ENCODE data around the gene VPS18.

The VPS18 gene

DNA sequence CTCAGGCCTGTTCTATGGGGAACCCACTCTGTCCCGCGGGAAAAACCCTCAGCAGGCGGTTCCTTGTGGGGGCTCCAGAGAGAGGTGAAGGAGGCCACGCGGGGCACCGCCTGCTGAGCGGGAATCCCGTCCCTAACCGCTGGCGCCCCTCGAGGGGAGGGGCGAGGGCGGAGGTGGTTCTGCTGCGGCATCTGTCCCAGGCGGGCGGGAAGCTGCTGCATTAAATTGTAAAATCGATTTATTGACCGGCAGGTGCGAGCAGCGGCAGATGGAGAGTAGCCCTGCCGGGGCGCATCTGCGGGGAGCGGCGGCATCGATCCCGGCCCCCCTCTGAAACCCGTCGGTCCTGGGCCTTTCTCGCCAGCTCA lies 31.2 kb downstream of the VPS18 start:
- no peak for DNase-seq (ENCODE audit: low spot score)

DNA sequence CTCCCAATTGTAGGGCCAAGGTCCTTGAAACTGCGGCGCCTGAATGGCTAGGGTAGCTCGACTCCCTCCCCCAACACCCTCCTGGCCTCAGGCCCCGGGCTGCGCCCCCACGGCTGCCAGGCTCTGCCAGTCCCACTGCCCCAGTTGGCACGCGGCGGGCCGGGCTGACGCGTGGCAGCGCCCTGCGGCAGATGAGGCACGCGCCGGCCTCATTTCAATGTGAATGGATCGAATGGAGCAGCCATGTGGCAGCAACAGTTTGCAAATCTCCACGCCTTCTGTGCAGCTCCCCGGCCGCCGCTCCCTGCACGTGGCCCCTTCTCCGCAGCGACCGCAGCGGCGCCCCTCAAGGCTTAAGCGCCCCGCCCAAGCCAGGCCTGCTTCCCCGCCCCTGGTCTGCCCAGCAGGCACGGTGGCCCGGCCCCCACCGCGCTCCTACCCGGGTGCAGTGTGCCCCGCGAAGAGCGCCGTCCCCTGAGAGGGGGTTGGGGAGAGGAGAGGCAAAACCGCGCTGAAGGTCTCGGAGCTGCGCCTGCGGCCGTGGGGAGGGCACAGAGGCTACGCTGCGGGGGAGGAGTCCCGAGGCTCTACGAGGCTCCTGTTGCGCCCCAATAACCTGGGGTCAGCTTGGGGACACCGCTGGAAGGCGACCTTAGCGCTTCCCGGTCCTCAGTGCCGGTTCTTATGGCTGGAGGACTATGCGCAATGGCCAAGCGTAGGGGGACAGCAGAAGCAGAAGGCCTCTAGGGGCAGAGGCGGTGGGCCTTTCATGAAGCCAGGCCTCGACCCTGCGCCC lies 31.8 kb downstream of the VPS18 start:
- DNase-seq (ENCODE audit: low spot score): no peak

DNA sequence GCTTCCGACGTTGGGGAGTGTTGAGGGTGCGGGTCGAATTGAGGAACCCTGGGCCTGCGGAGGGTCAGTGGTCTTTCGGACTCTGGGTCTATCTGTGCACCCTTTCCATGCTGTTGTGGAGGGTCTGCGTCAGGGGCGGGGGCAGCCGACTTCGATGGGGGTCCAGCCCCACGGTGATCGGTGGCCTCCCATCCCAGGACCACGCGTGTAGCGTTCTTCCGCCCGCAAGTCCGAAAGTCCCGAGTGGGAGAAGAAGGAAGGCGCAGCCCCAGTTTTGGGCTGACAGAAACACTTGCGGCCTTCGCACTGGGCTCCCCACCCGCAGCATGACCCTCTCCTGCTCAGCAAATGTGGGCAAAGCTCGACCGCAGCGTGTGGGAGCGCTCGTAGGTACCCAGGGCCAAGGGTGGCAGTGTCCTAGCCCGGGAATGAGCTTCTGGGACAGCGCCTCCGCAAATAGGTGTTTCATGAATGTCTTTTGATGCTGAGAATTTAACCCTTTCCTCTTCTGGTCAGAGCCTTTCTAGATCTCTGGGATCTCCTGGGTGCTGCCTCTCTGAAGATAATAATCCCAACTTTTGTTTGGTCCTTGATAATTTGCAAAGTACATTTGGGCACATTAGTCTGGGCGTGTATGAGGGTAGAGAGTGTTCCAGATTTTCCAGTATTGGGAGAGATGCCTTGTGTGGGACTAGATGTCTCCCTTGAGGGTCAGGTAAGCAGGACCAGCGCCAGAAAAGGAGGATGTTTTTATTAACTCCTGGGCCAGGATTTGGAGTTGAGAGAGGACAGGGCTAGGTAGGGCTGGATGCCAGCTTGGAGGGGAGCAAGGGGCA lies 32.6 kb downstream of the VPS18 start:
- no peak for DNase-seq (ENCODE audit: low spot score)

GRCh38 chr15:40927495-40927872 lies 33.2 kb downstream of the VPS18 start:
- no peak for DNase-seq (ENCODE audit: low spot score)

DNA sequence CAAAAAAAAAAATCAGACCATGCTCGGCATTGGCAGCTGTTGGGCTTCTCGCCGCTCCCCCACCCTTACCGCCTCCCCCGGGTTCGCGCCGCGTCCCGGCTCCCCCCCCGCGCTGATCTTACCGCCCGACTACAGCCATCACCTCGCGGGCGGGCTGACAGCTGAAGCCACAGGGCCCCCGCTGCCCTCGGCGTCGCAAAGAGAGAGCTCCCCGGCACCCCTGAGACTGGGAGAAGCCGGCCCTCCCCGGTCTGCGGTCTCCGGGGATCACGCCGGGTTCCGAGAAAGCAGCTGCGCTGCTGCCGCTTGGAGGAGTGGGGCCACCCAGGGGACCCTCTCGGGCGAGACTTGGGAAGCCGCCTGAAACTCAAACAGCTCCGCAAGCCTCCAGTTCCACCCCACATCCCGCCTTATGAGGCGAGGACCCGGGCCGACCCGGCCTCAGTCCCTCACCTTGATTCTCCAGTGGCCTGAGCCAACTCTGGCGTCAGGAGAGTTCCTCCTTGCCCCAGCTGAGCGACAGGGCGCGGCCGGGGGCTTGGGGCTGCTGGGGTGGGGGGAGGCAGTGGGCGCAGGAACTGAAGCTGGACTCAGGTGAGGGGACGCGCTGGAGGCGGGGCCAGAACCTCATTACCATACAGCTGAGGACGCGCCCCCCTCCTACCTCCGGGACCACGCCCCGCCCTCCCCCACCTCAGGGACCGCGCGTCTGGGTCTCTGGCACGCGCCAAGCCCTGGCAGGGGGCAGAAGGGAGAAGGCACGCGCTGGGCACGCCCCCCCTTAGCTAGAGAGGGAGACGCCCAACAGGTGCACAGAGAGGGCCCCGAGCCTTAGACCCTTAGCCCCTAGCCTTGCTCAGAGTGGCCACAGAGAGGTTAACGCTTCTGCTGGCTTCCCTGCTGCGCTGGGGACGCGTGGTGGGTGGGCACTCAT lies 33.9 kb downstream of the VPS18 start:
- no peak for DNase-seq (ENCODE audit: low spot score)

DNA sequence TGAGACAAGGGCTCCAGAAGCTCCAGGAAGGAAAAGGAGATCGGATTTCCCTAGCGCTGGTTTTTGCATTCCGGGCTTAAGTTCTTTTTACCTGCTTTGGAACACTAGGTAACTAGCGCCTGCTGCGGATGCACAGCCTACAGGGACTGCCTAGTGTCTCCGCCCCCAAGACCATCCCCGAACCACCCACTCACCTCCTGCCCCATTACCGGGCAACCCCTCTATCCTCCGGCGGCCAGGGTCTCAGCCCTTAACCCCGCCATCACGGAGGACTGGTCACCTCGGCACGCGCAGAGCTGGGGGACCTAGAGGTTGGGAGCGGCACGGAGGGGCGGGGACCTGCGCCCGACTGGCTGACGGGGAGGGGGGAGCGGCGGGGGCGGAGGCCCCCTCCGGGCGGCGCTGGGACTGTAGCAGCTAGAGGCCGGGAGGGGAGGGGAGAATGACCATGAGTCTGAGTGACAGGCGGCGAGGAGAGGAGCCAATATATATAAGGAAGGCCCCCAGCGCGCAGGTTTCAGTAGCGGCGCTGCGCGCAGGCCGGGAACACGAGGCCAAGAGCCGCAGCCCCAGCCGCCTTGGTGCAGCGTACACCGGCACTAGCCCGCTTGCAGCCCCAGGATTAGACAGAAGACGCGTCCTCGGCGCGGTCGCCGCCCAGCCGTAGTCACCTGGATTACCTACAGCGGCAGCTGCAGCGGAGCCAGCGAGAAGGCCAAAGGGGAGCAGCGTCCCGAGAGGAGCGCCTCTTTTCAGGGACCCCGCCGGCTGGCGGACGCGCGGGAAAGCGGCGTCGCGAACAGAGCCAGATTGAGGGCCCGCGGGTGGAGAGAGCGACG lies 34.8 kb downstream of the VPS18 start, which contains the start of gene DLL4:
TSS of gene DLL4 (plus strand) at position 520 of the 839 bp plus-strand sequence. CDS start 329 bp downstream, outside the sequence.
- no peak for DNase-seq (ENCODE audit: low spot score)

DNA sequence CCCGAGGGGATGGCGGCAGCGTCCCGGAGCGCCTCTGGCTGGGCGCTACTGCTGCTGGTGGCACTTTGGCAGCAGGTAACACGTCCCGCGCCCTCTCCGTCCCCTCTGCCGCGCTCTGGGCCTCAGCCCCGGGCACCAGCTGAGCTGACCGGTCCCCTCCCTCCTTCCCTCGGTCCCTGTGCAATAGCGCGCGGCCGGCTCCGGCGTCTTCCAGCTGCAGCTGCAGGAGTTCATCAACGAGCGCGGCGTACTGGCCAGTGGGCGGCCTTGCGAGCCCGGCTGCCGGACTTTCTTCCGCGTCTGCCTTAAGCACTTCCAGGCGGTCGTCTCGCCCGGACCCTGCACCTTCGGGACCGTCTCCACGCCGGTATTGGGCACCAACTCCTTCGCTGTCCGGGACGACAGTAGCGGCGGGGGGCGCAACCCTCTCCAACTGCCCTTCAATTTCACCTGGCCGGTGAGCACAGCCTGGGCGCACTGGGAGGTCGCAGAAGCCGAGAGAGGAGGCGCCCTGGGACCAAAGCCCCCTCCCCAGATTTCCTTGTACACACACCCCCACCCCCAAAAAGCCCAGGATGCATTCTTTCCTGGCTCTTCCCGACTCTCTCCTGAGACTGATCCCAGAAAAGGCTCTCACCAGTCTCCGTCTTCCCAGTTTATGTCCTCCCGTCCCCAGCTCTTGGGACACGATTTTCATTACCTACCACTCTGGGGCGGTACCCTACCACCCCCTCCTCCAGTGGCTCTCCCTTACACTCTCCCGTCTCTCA lies 35.6 kb downstream of the VPS18 start:
- DNase-seq (ENCODE audit: low spot score): no peak

- no peak for DNase-seq (ENCODE audit: low spot score)
Observed at GRCh38 chr15:40930430-40931299, 36.4 kb downstream of the VPS18 start.

- DNase-seq (ENCODE audit: low spot score): no peak
Observed at GRCh38 chr15:40931300-40932142, 37.3 kb downstream of the VPS18 start.

GRCh38 chr15:40932156-40932555 lies 37.9 kb downstream of the VPS18 start:
- DNase-seq (ENCODE audit: low spot score): no peak

DNA sequence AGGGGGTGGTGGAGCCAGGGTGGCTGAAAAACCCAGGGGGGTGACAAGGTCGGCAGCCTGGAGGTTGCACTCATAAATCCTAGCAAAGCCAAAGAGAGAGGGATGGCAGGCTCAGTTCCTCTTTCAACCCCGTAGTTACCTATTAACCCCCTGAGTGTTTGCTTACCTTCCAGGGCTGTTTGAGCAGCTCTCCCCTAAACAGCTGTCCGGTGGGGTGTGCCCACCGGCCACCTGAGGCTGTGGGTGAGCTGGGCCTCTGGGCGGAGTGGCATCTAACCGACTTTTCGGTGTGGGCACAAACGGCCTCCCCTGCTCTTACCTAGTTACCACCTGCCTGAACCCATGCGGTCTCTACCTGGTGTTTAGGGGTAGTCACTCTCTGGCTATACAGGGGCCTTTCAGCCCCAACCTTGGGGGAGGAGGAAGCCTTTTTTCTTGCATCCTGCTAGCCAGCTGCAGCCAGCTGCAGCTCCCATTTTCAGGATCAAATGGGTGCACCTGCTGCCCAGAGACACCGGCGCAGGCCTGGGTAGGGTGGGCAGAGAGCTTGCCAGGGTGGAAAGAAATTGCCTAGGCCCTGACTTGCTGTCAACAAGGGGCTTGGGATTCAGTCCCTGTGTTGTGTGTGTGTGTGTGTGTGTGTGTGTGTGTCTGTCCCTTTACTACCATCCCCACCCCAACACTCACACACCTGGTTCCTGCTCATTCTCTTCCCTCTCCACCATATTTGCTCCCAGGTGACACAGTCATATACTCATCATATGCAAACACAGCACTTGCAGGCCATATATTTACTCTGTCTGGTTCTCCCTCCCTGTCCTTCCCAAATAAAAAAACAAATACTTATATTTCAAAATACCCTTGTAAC lies 38.6 kb downstream of the VPS18 start:
- no peak for DNase-seq (ENCODE audit: low spot score)

DNA sequence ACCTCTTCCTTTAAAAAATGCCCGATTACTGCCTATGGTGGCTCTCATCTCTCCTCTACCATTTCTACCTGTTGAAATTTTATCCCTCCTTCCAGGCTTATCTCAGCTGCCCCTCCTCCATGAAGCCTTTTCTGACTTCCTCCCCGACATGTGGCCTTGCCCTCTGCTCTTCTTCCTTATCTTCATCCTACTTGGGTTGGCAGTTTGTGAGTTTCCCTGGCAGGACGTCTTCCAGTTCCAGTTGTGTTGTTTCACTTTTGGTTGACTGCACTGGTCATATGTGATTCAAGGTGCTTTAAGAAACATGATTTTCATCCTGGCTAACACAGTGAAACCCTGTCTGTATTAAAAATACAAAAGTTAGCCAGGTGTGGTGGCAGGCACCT lies 39.3 kb downstream of the VPS18 start:
- DNase-seq (ENCODE audit: low spot score): no peak

DNA sequence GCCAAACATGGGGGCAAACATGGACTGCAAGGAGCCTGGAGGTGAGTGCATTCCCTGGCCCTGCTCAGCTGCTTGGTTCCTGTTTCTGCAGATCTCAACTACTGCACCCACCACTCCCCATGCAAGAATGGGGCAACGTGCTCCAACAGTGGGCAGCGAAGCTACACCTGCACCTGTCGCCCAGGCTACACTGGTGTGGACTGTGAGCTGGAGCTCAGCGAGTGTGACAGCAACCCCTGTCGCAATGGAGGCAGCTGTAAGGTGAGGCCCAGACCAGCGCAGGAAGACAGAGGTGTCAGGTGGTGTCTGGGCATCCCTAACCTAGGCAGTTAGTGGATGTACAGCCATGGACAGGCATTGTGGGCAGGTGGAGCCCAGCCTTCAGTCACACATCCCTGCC lies 40.2 kb downstream of the VPS18 start:
- no peak for DNase-seq (ENCODE audit: low spot score)

- no peak for DNase-seq (ENCODE audit: low spot score)
Observed at GRCh38 chr15:40936234-40936708, 42.0 kb downstream of the VPS18 start.

- DNase-seq (ENCODE audit: low spot score): no peak
Observed at GRCh38 chr15:40936709-40937666, 42.7 kb downstream of the VPS18 start.
